Right lung (tissue), 5 donors: ENCODE measurements around the gene SNX8. TPM values are rescaled to one million over a fixed set of nuclear protein-coding genes. Genes with fewer than 3 reads are reported as not detected.

Experiments used
- DNase-seq, 2 donors: peaks; one replicate each; pipeline ENCODE4 v3.0.0-alpha.2; 2013
- polyA plus RNA-seq, 5 donors: library from polyadenylated mRNA; unstranded; fragments of 120-200 nt; gene quantifications; one replicate each; pipeline versions ENCODE4 v1.2.1 to v1.2.3, GENCODE V29; 2013; ENCODE audit warnings: inconsistent platforms in 1 of 5, low replicate concordance in 1 of 5; ENCODE audit not compliant: insufficient read length in 5 of 5, insufficient read depth in 1 of 5

SNX8 gene
- polyA plus RNA-seq, 5 donors, result 22.2 to 33.7 (median 24.6) TPM

- DNase-seq, result no peak
Measured at GRCh38 chr7:2225830-2226229, 88.4 kb downstream of the SNX8 start.

GRCh38 chr7:2225336-2225735, 88.9 kb downstream of the SNX8 start:
- no peak for DNase-seq

- no peak for DNase-seq
Measured at GRCh38 chr7:2224934-2225333, 89.3 kb downstream of the SNX8 start.

GRCh38 chr7:2224491-2224928, 89.7 kb downstream of the SNX8 start:
- no peak for DNase-seq

GRCh38 chr7:2223321-2223720, 90.9 kb downstream of the SNX8 start:
- DNase-seq, result no peak

GRCh38 chr7:2222516-2222915, 91.7 kb downstream of the SNX8 start:
- no peak for DNase-seq

GRCh38 chr7:2220954-2221353, 93.3 kb downstream of the SNX8 start:
- DNase-seq, result no peak

GRCh38 chr7:2220506-2220905, 93.7 kb downstream of the SNX8 start:
- DNase-seq, result no peak

GRCh38 chr7:2220030-2220429, 94.2 kb downstream of the SNX8 start:
- no peak for DNase-seq

- DNase-seq, result no peak
Measured at GRCh38 chr7:2219606-2220005, 94.6 kb downstream of the SNX8 start.

GRCh38 chr7:2219136-2219535, 95.1 kb downstream of the SNX8 start:
- DNase-seq, result no peak

GRCh38 chr7:2218444-2218785, 95.8 kb downstream of the SNX8 start:
- no peak for DNase-seq

- DNase-seq, result no peak
Measured at GRCh38 chr7:2217716-2218443, 96.4 kb downstream of the SNX8 start.

GRCh38 chr7:2217206-2217605, 97.0 kb downstream of the SNX8 start:
- no peak for DNase-seq

- no peak for DNase-seq
Measured at GRCh38 chr7:2215851-2216250, 98.4 kb downstream of the SNX8 start.

GRCh38 chr7:2214636-2215035, 99.6 kb downstream of the SNX8 start:
- DNase-seq, result no peak

GRCh38 chr7:2213551-2214215, 100.6 kb downstream of the SNX8 start:
- no peak for DNase-seq

GRCh38 chr7:2212906-2213305, 101.3 kb downstream of the SNX8 start:
- no peak for DNase-seq

GRCh38 chr7:2211926-2212325, 102.3 kb downstream of the SNX8 start:
- DNase-seq, result no peak

GRCh38 chr7:2211259-2211880, 102.9 kb downstream of the SNX8 start:
- DNase-seq, result no peak

GRCh38 chr7:2210551-2211258, 103.5 kb downstream of the SNX8 start:
- no peak for DNase-seq

- DNase-seq, result no peak
Measured at GRCh38 chr7:2209961-2210323, 104.3 kb downstream of the SNX8 start.
